HG03571 (cell line): ENCODE data around the gene CES3.

ENCODE experiments used
- ATAC-seq: cut with Tn5 transposase; IDR thresholded peaks from one replicate; pipeline ENCODE4 v1.9.1; 2021; ENCODE audit not compliant: unreplicated experiment

Gene CES3

GRCh38 chr16:66961065-66961744, at the start of gene CES3:
Gene CES3, plus strand, starts transcription at chr16:66961266. Its CDS starts 42 bp downstream, at chr16:66961308.
- no peak for ATAC-seq

- no peak for ATAC-seq
These were observed 49.3 kb upstream of the CES3 start for GRCh38 chr16:66911801-66912200.

- no peak for ATAC-seq
These were observed 48.0 kb upstream of the CES3 start for GRCh38 chr16:66913081-66913480.

- no peak for ATAC-seq
These were observed 47.4 kb upstream of the CES3 start for GRCh38 chr16:66913711-66914110.

GRCh38 chr16:66914541-66914940, 46.5 kb upstream of the CES3 start:
- ATAC-seq: no peak

GRCh38 chr16:66915041-66915440, 46.0 kb upstream of the CES3 start:
- ATAC-seq: no peak

- ATAC-seq: no peak
These were observed 44.5 kb upstream of the CES3 start for GRCh38 chr16:66916518-66916917.

- no peak for ATAC-seq
These were observed 43.3 kb upstream of the CES3 start for GRCh38 chr16:66917741-66918140.

- no peak for ATAC-seq
These were observed 42.7 kb upstream of the CES3 start for GRCh38 chr16:66918355-66918754.

GRCh38 chr16:66918803-66919568, 42.1 kb upstream of the CES3 start, which contains the start of gene CDH16:
Gene CDH16, minus strand, starts transcription at chr16:66918885. Its CDS starts 820 bp downstream, at chr16:66918065.
- no peak for ATAC-seq

- no peak for ATAC-seq
These were observed 41.3 kb upstream of the CES3 start for GRCh38 chr16:66919569-66920298.

- ATAC-seq: no peak
These were observed 40.8 kb upstream of the CES3 start for GRCh38 chr16:66920299-66920590.

GRCh38 chr16:66920924-66921680, 40.0 kb upstream of the CES3 start:
- no peak for ATAC-seq

- ATAC-seq: no peak
These were observed 39.2 kb upstream of the CES3 start for GRCh38 chr16:66921729-66922450.

- no peak for ATAC-seq
These were observed 37.8 kb upstream of the CES3 start for GRCh38 chr16:66923247-66923731.

- no peak for ATAC-seq
These were observed 37.2 kb upstream of the CES3 start for GRCh38 chr16:66923866-66924265.

GRCh38 chr16:66924527-66925321, 36.3 kb upstream of the CES3 start:
- no peak for ATAC-seq

- ATAC-seq: no peak
These were observed 35.7 kb upstream of the CES3 start, which contains the start of gene RRAD for GRCh38 chr16:66925322-66925840. Gene RRAD, minus strand, starts transcription at chr16:66925535. Its CDS starts 356 bp downstream, at chr16:66925179.
